Esophagus squamous epithelium (tissue), 5 donors: ENCODE data around the gene KCNH6. TPM values are rescaled to one million over a fixed set of nuclear protein-coding genes. Genes with fewer than 3 reads are reported as not detected.

ENCODE experiments used
- DNase-seq: peaks from one replicate; lab custom pipeline; 2025; lab: John Stamatoyannopoulos, UW
- H3K27ac ChIP-seq, 4 donors: fragments of 200-600 bp; sonication (generic); one replicate each; pipeline ENCODE4 v1.5.1; 2016 to 2019; ENCODE audit warnings: mild to moderate bottlenecking in 1 of 4
- H3K27me3 ChIP-seq, 4 donors: fragments of 200-600 bp; sonication (generic); 1 replicate in 3 of 4; 2 replicates in 1 of 4; pipeline versions ENCODE4 v1.5.1 to v1.6.0; 2017 to 2021; ENCODE audit warnings: antibody characterized with exemption in 1 of 4
- H3K36me3 ChIP-seq, 3 donors: fragments of 200-600 bp; sonication (generic); one replicate each; pipeline ENCODE4 v1.5.1; 2016 to 2019
- H3K4me1 ChIP-seq, 3 donors: fragments of 200-600 bp; sonication (generic); one replicate each; pipeline ENCODE4 v1.5.1; 2017 to 2019
- H3K4me3 ChIP-seq, 4 donors: fragments of 200-600 bp; sonication (generic); 1 replicate in 3 of 4; 2 replicates in 1 of 4; pipeline ENCODE4 v1.5.1; 2016 to 2019; ENCODE audit warnings: mild to moderate bottlenecking in 2 of 4, moderate library complexity in 1 of 4
- H3K9me3 ChIP-seq, 3 donors: fragments of 200-600 bp; sonication (generic); one replicate each; pipeline ENCODE4 v1.5.1; 2016 to 2019
- CTCF ChIP-seq, 6 experiments: fragments of 450-650 bp in 4 of 6; fragments of 200-600 bp in 2 of 6; sonication (generic) in 2 of 6; IDR thresholded peaks; one replicate each; pipeline ENCODE4 v1.5.1; 2016 to 2019; ENCODE audit warnings: antibody characterized with exemption in 6 of 6, mild to moderate bottlenecking in 4 of 6, moderate library complexity in 4 of 6
- POLR2A ChIP-seq, 4 donors: fragments of 450-650 bp; IDR thresholded peaks; one replicate each; pipeline ENCODE4 v1.6.1; 2017; ENCODE audit warnings: antibody characterized with exemption in 4 of 4, mild to moderate bottlenecking in 4 of 4, moderate library complexity in 3 of 4
- WGBS, 2 donors: methylation state at CpG; one replicate each; pipeline ENCODE4 v1.1.5; 2018; 5-methylcytosine and 5-hydroxymethylcytosine counted together
- intact Hi-C: fragments of 100-400 bp; cut with DNase I; formaldehyde crosslinking; loops from one replicate; pipeline ENCODE4 v1.15.0; 2022
- total RNA-seq, 4 donors: library from RNA; depleted of rRNA; stranded (reverse); fragments of >200 nt; gene quantifications; one replicate each; pipeline ENCODE4 v1.1.0, GENCODE V29; 2016
- donor health status: DM: yes; HTN: yes; CAD: no.

KCNH6 gene
- total RNA-seq, 4 donors from 2014 or later: not detected

- WGBS, 2 donors: 0% methylated on average over 26 to 30 of the region's 72 CpGs
- H3K9me3 ChIP-seq: no peaks in the 10 kb centered on the region
- H3K27ac ChIP-seq: peak within 1 kb of the TSS; percentile 90 to 95 (median 91)
- H3K36me3 ChIP-seq: no peaks in the 10 kb centered on the region
- peak within 1 kb of the TSS; percentile 80 to 97 (median 92) for H3K4me3 ChIP-seq
- intact Hi-C loops: no loop called here
- no peaks in the 10 kb centered on the region for H3K27me3 ChIP-seq
- DNase-seq: peak; percentile 94
- peaks cover 23 to 52% (median 28%) of the 10 kb centered on the region in 3 donors for H3K4me1 ChIP-seq
- peak in 1 of 6 experiments; percentile 12 for TF ChIP-seq CTCF (IDR thresholded peaks at IDR 0.05)
- peak in 3 of 4 donors; percentile 11 to 63 (median 37) for TF ChIP-seq POLR2A (IDR thresholded peaks at IDR 0.05)
Observed at GRCh38 chr17:63549946-63550816, 27.0 kb downstream of the KCNH6 start, which contains the start of gene DCAF7. Gene DCAF7, plus strand, starts transcription at chr17:63550477. Its CDS starts 201 bp downstream, at chr17:63550678.

GRCh38 chr17:63550817-63551639 is 27.9 kb downstream of the KCNH6 start:
- no peaks in the 10 kb centered on the region for H3K27me3 ChIP-seq
- 0% methylated on average over 19 to 21 of the region's 32 CpGs for WGBS, 2 donors
- DNase-seq: no peak
- H3K4me1 ChIP-seq: peaks cover 25 to 60% (median 28%) of the 10 kb centered on the region in 3 donors
- TF ChIP-seq CTCF (IDR thresholded peaks at IDR 0.05) (no peak), POLR2A (IDR thresholded peaks at IDR 0.05) (no peak)
- peak overlapping the region; percentile 90 to 95 (median 91) for H3K27ac ChIP-seq
- H3K4me3 ChIP-seq: peak overlapping the region; percentile 80 to 97 (median 92)
- no peaks in the 10 kb centered on the region for H3K36me3 ChIP-seq
- intact Hi-C loops: no loop called here
- H3K9me3 ChIP-seq: no peaks in the 10 kb centered on the region

- DNase-seq: no peak
- Histone ChIP-seq H3K9me3 (no peaks in the 10 kb centered on the region), H3K4me3 (peak overlapping the region; percentile 80 to 97 (median 92)), H3K27me3 (no peaks in the 10 kb centered on the region), H3K4me1 (peaks cover 25 to 62% (median 28%) of the 10 kb centered on the region in 3 donors), H3K27ac (peak overlapping the region in 1 of 4 donors; percentile 2), H3K36me3 (no peaks in the 10 kb centered on the region)
- no peak for TF ChIP-seq CTCF (IDR thresholded peaks at IDR 0.05)
- no peak for TF ChIP-seq POLR2A (IDR thresholded peaks at IDR 0.05)
- 52 to 57% methylated on average over 6 of the region's 6 CpGs for WGBS, 2 donors
- intact Hi-C loops: no loop called here
Observed at GRCh38 chr17:63552211-63552610, 29.1 kb downstream of the KCNH6 start.

DNA sequence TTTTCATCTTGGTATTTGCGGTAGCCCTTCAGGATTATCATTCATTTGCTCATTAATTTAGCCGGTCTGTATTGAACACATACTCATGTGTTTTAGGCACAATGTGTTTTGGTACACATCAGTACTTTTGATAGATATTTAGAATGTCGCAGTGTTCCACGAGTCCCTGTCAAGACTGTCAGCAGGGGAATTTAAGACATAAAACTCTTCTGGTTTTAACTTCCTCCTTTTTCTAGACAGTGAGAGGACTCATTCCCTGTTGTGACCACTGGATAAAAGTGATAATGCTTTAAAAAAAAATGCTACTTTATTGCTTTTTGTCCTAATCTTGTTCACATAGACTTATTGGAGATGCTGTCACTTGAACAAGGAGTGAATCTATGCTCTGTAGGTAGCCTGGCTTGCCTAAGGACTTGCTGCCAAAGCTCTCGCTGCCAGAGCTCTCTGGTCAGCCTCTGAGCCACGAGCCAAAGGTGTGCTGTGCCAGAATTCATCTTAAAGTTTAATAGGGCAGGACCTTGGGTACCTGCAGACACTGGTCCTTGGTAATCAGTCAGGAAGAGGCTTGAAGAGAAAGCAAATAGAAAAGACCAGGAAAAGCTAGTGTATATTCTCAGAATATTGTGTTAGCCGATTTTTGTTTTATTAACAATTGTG is 32.5 kb downstream of the KCNH6 start:
- Histone ChIP-seq H3K27me3 (no peaks in the 10 kb centered on the region), H3K36me3 (no peaks in the 10 kb centered on the region), H3K9me3 (no peaks in the 10 kb centered on the region), H3K4me3 (no peak overlapping the region), H3K4me1 (peaks cover 21 to 56% (median 25%) of the 10 kb centered on the region in 3 donors), H3K27ac (no peak overlapping the region)
- DNase-seq: no peak
- intact Hi-C loops: no loop called here
- no peak for TF ChIP-seq POLR2A (IDR thresholded peaks at IDR 0.05)
- no peak for TF ChIP-seq CTCF (IDR thresholded peaks at IDR 0.05)
- WGBS, 2 donors: 79 to 80% methylated on average over 7 of the region's 7 CpGs
